ENCODE data around the gene LYSMD3. TPM values are rescaled to one million over a fixed set of nuclear protein-coding genes. Genes with fewer than 3 reads are reported as not detected.
A peak's percentile ranks its signal among the peaks of the same experiment; 100 is the strongest.

LYSMD3 gene
- polyA plus RNA-seq, 2 donors: 4.0 to 4.9 TPM

DNA sequence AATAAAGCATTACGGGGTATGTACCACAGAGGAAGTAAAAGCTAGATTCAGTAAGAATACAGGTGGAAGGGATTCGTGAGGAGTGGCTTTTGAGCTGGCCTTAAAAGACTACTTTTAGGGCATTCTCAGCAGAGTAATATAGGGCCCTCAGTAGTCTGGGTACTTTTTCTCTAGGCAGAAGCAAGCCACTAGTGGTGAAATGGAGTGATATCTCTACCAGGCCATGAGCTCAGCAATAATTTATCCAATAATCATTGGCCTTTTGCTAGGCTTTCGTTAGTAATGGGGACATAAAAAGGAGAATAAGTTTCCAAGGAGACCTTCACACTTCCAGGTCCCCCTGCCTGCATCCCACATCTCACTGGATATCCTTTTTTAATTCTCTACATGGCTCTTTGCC, 53.0 kb downstream of the LYSMD3 start:
- Histone ChIP-seq H3K9me3 (ENCODE audit: control insufficient read depth in 2 of 2, insufficient read depth in 1 of 2, low read depth in 1 of 2, low read length in 1 of 2) (no peaks in the 10 kb centered on the region), H3K36me3 (ENCODE audit: control insufficient read depth in 2 of 2, insufficient read depth in 2 of 2, low read length in 1 of 2) (no peaks in the 10 kb centered on the region), H3K4me1 (ENCODE audit: control insufficient read depth in 2 of 2, insufficient read depth in 2 of 2, low read length in 1 of 2) (peaks cover 0 to 2% of the 10 kb centered on the region in 2 donors), H3K27me3 (ENCODE audit: control insufficient read depth in 1 of 2, insufficient read depth in 2 of 2, low read length in 2 of 2) (no peaks in the 10 kb centered on the region), H3K4me3 (ENCODE audit: low read depth in 1 of 2, low read length in 2 of 2) (no peak overlapping the region), H3K27ac (ENCODE audit: low read depth in 2 of 2, low read length in 1 of 2) (no peak overlapping the region)
- WGBS, 2 donors: 89 to 90% methylated on average over 3 of the region's 3 CpGs

DNA sequence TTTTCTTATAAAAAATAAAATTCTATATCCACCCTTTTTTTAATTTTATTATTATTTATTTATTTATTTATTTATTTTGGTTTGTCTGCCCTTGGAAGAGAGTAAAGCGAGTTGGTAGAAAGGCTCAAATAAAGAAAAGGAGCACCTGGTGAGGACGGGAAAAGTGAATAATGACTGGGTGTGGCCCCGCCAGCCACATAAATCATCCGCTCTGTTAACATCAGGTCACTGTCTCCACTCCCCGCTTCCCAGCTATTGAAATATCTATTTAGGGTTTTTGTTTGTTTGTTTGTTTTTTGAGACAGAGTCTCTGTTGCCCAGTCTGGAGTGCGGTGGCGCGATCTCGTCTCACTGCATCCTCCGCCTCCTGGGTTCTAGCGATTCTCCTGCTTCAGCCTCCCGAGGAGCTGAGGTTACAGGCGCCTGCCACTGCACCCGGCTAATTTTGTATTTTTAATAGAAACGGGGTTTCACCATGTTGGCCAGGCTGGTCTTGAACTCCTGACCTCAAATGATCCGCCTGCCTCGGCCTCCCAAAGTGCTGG, 53.9 kb downstream of the LYSMD3 start:
- Histone ChIP-seq H3K4me1 (ENCODE audit: control insufficient read depth in 2 of 2, insufficient read depth in 2 of 2, low read length in 1 of 2) (peaks cover 0 to 2% of the 10 kb centered on the region in 2 donors), H3K27ac (ENCODE audit: low read depth in 2 of 2, low read length in 1 of 2) (no peak overlapping the region), H3K27me3 (ENCODE audit: control insufficient read depth in 1 of 2, insufficient read depth in 2 of 2, low read length in 2 of 2) (no peaks in the 10 kb centered on the region), H3K9me3 (ENCODE audit: control insufficient read depth in 2 of 2, insufficient read depth in 1 of 2, low read depth in 1 of 2, low read length in 1 of 2) (no peaks in the 10 kb centered on the region), H3K36me3 (ENCODE audit: control insufficient read depth in 2 of 2, insufficient read depth in 2 of 2, low read length in 1 of 2) (no peaks in the 10 kb centered on the region), H3K4me3 (ENCODE audit: low read depth in 1 of 2, low read length in 2 of 2) (peak overlapping the region in 1 of 2 donors; percentile 90)
- 72 to 73% methylated on average over 17 of the region's 17 CpGs for WGBS, 2 donors

DNA sequence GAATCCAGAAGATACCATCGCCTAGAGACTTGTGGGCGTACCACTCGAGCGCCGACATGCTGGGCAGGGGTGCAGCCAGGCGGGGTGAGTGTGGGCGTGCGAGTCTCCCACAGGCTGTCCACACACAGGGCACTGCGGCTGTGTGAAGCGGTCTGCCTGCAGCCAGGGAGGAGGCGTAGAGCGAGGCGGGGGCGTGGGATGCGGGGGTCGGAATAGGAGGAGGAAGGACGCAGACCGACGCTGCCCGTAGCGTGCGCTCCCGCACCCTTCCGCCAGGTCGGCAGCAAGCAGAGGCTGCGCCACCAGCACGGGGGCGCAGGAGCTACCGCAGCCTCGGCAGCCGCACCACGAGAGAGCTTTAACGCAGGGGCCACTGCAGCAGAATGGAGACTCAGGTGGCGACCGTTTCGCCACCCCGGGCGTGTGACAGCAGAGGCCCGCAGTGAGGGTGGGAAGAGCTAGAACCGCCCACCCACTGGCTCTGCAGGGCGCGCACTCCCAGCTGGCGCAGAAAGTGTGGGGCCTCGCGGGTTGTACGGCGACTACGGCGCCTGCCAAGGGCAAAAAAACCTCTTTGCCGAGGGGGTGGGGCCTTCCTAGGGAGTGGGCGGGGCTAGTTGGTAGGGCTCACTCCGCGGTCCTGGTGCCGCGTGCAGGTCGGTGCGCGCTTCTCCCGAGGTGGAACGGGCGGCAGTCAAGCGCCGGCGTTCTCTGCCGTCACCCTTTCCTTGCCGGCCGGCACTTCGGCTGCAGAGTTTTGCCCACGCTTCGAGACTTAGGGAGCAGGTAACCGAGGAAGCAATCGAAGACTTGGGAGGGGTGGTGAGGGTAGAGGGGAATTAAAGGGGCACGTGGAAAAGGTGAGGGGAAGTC, 54.9 kb downstream of the LYSMD3 start, which contains the start of the genes MBLAC2 and POLR3G:
MBLAC2 (minus strand) TSS at position 537 of the 873 bp plus-strand sequence; CDS start at position 58, 479 bp downstream.
POLR3G (plus strand) TSS at position 630 of the 873 bp plus-strand sequence. CDS start 10,704 bp downstream, outside the sequence.
- Histone ChIP-seq H3K36me3 (ENCODE audit: control insufficient read depth in 2 of 2, insufficient read depth in 2 of 2, low read length in 1 of 2) (no peaks in the 10 kb centered on the region), H3K9me3 (ENCODE audit: control insufficient read depth in 2 of 2, insufficient read depth in 1 of 2, low read depth in 1 of 2, low read length in 1 of 2) (no peaks in the 10 kb centered on the region), H3K4me1 (ENCODE audit: control insufficient read depth in 2 of 2, insufficient read depth in 2 of 2, low read length in 1 of 2) (peaks cover 0 to 2% of the 10 kb centered on the region in 2 donors), H3K27ac (ENCODE audit: low read depth in 2 of 2, low read length in 1 of 2) (peak within 1 kb of the TSS; percentile 87 to 88), H3K27me3 (ENCODE audit: control insufficient read depth in 1 of 2, insufficient read depth in 2 of 2, low read length in 2 of 2) (no peaks in the 10 kb centered on the region), H3K4me3 (ENCODE audit: low read depth in 1 of 2, low read length in 2 of 2) (peak within 1 kb of the TSS; percentile 90 to 95)
- WGBS, 2 donors: 0 to 1% methylated on average over 73 of the region's 73 CpGs

DNA sequence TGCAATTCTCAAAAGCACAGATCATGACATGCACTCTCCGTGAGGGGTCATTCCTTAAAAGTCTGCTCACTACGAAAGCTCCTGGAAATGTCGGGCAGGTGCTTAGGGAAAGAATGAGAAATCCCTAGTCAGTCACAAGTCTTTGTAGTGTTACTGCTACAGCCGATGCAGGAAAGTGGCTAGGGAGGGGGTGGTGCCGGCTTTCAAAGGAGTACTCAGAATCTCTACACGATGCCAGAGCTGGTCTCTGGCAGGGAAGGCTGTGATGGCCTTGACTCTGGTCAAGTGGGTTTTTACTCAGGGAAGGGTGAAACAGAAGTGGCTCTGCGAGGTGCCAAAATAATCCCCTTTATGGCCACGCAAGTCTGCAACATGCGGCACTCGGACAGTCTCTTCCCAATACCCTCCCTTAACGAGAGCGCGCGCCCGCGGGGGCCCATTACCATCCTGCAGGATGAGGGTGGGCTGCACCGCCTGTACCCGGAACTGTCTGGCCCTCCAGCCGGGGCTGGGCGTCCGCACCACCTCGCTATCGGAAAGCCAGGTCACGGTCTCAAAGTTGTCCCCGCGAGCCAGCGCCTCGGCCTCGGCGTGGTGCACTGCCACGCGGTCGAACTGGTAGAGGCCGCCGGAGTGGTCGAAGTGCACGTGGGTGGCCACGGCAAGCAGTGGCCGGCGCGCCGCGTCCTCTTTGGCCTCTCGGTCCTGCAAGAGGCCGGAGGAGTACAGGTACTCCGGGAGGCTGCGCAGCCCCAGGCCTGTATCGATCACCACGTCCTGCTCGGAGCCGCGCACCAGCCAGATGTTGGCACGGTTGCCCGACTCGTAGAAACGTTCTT, 55.8 kb downstream of the LYSMD3 start:
- H3K27me3 ChIP-seq (ENCODE audit: control insufficient read depth in 1 of 2, insufficient read depth in 2 of 2, low read length in 2 of 2): no peaks in the 10 kb centered on the region
- WGBS, 2 donors: 0 to 1% methylated on average over 53 to 56 of the region's 56 CpGs
- H3K27ac ChIP-seq (ENCODE audit: low read depth in 2 of 2, low read length in 1 of 2): peak overlapping the region; percentile 87 to 88
- H3K4me1 ChIP-seq (ENCODE audit: control insufficient read depth in 2 of 2, insufficient read depth in 2 of 2, low read length in 1 of 2): peaks cover 0 to 2% of the 10 kb centered on the region in 2 donors
- H3K36me3 ChIP-seq (ENCODE audit: control insufficient read depth in 2 of 2, insufficient read depth in 2 of 2, low read length in 1 of 2): no peaks in the 10 kb centered on the region
- H3K4me3 ChIP-seq (ENCODE audit: low read depth in 1 of 2, low read length in 2 of 2): peak overlapping the region; percentile 90 to 95
- no peaks in the 10 kb centered on the region for H3K9me3 ChIP-seq (ENCODE audit: control insufficient read depth in 2 of 2, insufficient read depth in 1 of 2, low read depth in 1 of 2, low read length in 1 of 2)

DNA sequence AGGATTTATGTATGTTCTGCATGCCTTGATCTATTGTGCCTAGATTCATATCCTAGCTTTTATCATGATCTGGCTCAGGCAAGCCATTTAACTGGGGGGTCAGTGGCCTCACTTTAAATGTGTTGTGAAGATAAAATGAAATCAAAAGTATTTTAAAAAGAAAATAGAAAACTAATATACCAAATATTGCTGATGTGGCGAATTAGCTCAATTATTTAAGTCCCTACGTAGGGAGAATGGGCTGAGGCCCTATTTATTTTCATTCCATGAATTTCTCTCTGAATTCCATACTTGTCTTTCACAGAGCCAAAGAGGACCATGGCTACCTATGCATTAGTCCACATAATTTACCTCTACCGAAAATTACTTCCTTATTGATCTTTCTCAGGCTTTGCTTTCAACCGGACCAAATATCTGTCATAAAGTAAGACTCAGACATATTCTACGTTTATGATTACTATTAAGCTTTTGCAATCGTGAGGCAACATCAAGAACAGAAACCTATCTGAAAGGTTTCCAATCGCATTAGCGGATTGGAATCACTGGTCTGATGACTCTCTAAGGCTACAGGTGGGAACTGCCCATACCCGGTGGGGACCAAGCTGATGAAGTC, 56.5 kb downstream of the LYSMD3 start:
- Histone ChIP-seq H3K36me3 (ENCODE audit: control insufficient read depth in 2 of 2, insufficient read depth in 2 of 2, low read length in 1 of 2) (no peaks in the 10 kb centered on the region), H3K9me3 (ENCODE audit: control insufficient read depth in 2 of 2, insufficient read depth in 1 of 2, low read depth in 1 of 2, low read length in 1 of 2) (no peaks in the 10 kb centered on the region), H3K4me1 (ENCODE audit: control insufficient read depth in 2 of 2, insufficient read depth in 2 of 2, low read length in 1 of 2) (peaks cover 0 to 2% of the 10 kb centered on the region in 2 donors), H3K27ac (ENCODE audit: low read depth in 2 of 2, low read length in 1 of 2) (no peak overlapping the region), H3K27me3 (ENCODE audit: control insufficient read depth in 1 of 2, insufficient read depth in 2 of 2, low read length in 2 of 2) (no peaks in the 10 kb centered on the region), H3K4me3 (ENCODE audit: low read depth in 1 of 2, low read length in 2 of 2) (peak overlapping the region; percentile 90 to 95)
- WGBS, 2 donors: 34 to 40% methylated on average over 9 of the region's 9 CpGs

Other genes starting within 250 kb of the LYSMD3 start
- gene CETN3, start 119.8 kb downstream of the LYSMD3 start, polyA plus RNA-seq: 10 to 100 TPM; 19.8 to 21.0 TPM
- gene MBLAC2, start 54.8 kb downstream of the LYSMD3 start, polyA plus RNA-seq: 1 to 10 TPM; 1.5 to 2.6 TPM
- gene POLR3G, start 54.7 kb downstream of the LYSMD3 start, polyA plus RNA-seq: 1 to 10 TPM; 1.9 to 3.4 TPM
- 1 to 10 TPM in 1 of 2 donors, under 1 TPM in 1; 0.82 to 1.6 TPM for gene ADGRV1, start 29.2 kb upstream of the LYSMD3 start, polyA plus RNA-seq

Data from esophagus (tissue), 2 donors.